Liver (tissue), 9 donors: Measurements from ENCODE around the gene ATP10A. TPM values are rescaled to one million over a fixed set of nuclear protein-coding genes. Genes with fewer than 3 reads are reported as not detected.

Source experiments
- DNase-seq: peaks from one replicate; pipeline ENCODE4 v3.0.0-alpha.2; 2017; ENCODE audit warnings: low spot score
- H3K27ac ChIP-seq, 2 donors: one replicate each; pipeline ENCODE4 v1.7.0; 2013; ENCODE audit warnings: inconsistent platforms in 2 of 2, low read length in 2 of 2, control low read depth in 1 of 2, low read depth in 1 of 2, mild to moderate bottlenecking in 1 of 2
- H3K27me3 ChIP-seq, 4 donors: one replicate each; pipeline versions ENCODE4 v1.6.1 to v1.7.0; 2013; ENCODE audit warnings: low read length in 3 of 4, inconsistent platforms in 1 of 4, mild to moderate bottlenecking in 1 of 4, moderate library complexity in 1 of 4; ENCODE audit not compliant: control insufficient read depth in 4 of 4, insufficient read depth in 4 of 4
- H3K36me3 ChIP-seq, 4 donors: one replicate each; pipeline versions ENCODE4 v1.6.1 to v1.7.0; 2013; ENCODE audit warnings: low read length in 3 of 4, mild to moderate bottlenecking in 3 of 4, low read depth in 1 of 4, moderate library complexity in 1 of 4; ENCODE audit not compliant: control insufficient read depth in 4 of 4, insufficient read depth in 3 of 4
- H3K4me1 ChIP-seq, 4 donors: one replicate each; pipeline versions ENCODE4 v1.6.1 to v1.7.0; 2013; ENCODE audit warnings: low read length in 3 of 4, mild to moderate bottlenecking in 3 of 4, moderate library complexity in 1 of 4; ENCODE audit not compliant: control insufficient read depth in 4 of 4, insufficient read depth in 4 of 4
- H3K4me3 ChIP-seq, 3 donors: one replicate each; pipeline versions ENCODE4 v1.6.1 to v1.7.0; 2013; ENCODE audit warnings: low read length in 3 of 3, control low read depth in 1 of 3, low read depth in 1 of 3, mild to moderate bottlenecking in 1 of 3
- H3K9ac ChIP-seq, 2 donors: one replicate each; pipeline ENCODE4 v1.7.0; 2013; ENCODE audit warnings: low read length in 2 of 2, mild to moderate bottlenecking in 2 of 2, moderate library complexity in 2 of 2, control low read depth in 1 of 2, low read depth in 1 of 2
- H3K9me3 ChIP-seq, 4 donors: one replicate each; pipeline versions ENCODE4 v1.6.1 to v1.7.0; 2013; ENCODE audit warnings: low read length in 3 of 4; ENCODE audit not compliant: control insufficient read depth in 4 of 4
- EGR1 ChIP-seq, 2 donors: IDR thresholded peaks; 2 replicates each; pipeline ENCODE4 v1.6.1; 2016 to 2018; ENCODE audit warnings: antibody characterized with exemption in 2 of 2, low read depth in 2 of 2
- FOXA1 ChIP-seq: IDR thresholded peaks from 2 replicates; pipeline ENCODE4 v1.6.1; 2016; ENCODE audit warnings: antibody characterized with exemption
- FOXA2 ChIP-seq: IDR thresholded peaks from 2 replicates; pipeline ENCODE4 v1.6.1; 2016; ENCODE audit warnings: antibody characterized with exemption
- GABPA ChIP-seq, 2 donors: IDR thresholded peaks in 1 of 2; conservative IDR thresholded peaks in 1 of 2; 2 replicates each; pipeline ENCODE4 v1.6.1; 2016; ENCODE audit warnings: antibody characterized with exemption in 2 of 2, mild to moderate bottlenecking in 1 of 2, moderate library complexity in 1 of 2
- HNF4A ChIP-seq, 2 donors: conservative IDR thresholded peaks; 2 replicates each; pipeline ENCODE4 v1.6.1; 2016; ENCODE audit warnings: antibody characterized with exemption in 2 of 2, mild to moderate bottlenecking in 2 of 2
- JUND ChIP-seq, 2 donors: IDR thresholded peaks; 2 replicates each; pipeline ENCODE4 v1.6.1; 2016; ENCODE audit warnings: antibody characterized with exemption in 2 of 2
- MAX ChIP-seq: IDR thresholded peaks from 2 replicates; pipeline ENCODE4 v1.6.1; 2016; ENCODE audit warnings: antibody characterized with exemption
- NR2F2 ChIP-seq: IDR thresholded peaks from 2 replicates; pipeline ENCODE4 v1.6.1; 2016; ENCODE audit warnings: antibody characterized with exemption
- RAD21 ChIP-seq, 2 donors: IDR thresholded peaks; 2 replicates each; pipeline ENCODE4 v1.6.1; 2016; ENCODE audit warnings: antibody characterized with exemption in 2 of 2, mild to moderate bottlenecking in 2 of 2
- REST ChIP-seq: IDR thresholded peaks from 2 replicates; pipeline ENCODE4 v1.6.1; 2016; ENCODE audit warnings: antibody characterized with exemption, mild to moderate bottlenecking
- SP1 ChIP-seq: IDR thresholded peaks from 2 replicates; pipeline ENCODE4 v1.6.1; 2018; ENCODE audit warnings: antibody characterized with exemption, mild to moderate bottlenecking
- TAF1 ChIP-seq: conservative IDR thresholded peaks from 2 replicates; pipeline ENCODE4 v1.6.1; 2016; ENCODE audit warnings: antibody characterized with exemption, mild to moderate bottlenecking
- YY1 ChIP-seq: IDR thresholded peaks from 2 replicates; pipeline ENCODE4 v1.6.1; 2016; ENCODE audit warnings: antibody characterized with exemption, mild to moderate bottlenecking
- ZBTB33 ChIP-seq: IDR thresholded peaks from 2 replicates; pipeline ENCODE4 v1.6.1; 2016; ENCODE audit warnings: antibody characterized with exemption
- polyA plus RNA-seq, 2 donors: library from polyadenylated mRNA; stranded (reverse) in 1 of 2; unstranded in 1 of 2; fragments of 200-250 nt in 1 of 2; fragments of >200 nt in 1 of 2; fragmentation: Nextera tagmentation in 1 of 2; extraction: Ambion mirVana in 1 of 2; gene quantifications; one replicate each; pipeline versions ENCODE4 v1.2.1 to v1.2.3, GENCODE V29; 2013 to 2015
- total RNA-seq, 2 donors: library from RNA; depleted of rRNA; stranded (reverse); fragments of >200 nt; gene quantifications; one replicate each; pipeline ENCODE4 v1.2.3, GENCODE V29; 2014
- TF ChIP-seq, protein P1 (sequence below): fragments of 150-350 bp; IDR thresholded peaks from 2 replicates; pipeline ENCODE4 v1.5.1; 2017; ENCODE audit warnings: improper control_type of control experiment, low read depth, low read length; ENCODE audit not compliant: missing input control
- TF ChIP-seq, protein P2 (sequence below): IDR thresholded peaks from 2 replicates; pipeline ENCODE4 v1.6.1; 2016; ENCODE audit warnings: antibody characterized with exemption
- donor health status: healthy.
- donor health status: healthy.
- donor health status: healthy.
- donor health status: healthy.
- donor health status: healthy.

Gene ATP10A
- total and polyA plus RNA-seq, 4 donors, result 0.22 to 1.8 (median 0.39) TPM

DNA sequence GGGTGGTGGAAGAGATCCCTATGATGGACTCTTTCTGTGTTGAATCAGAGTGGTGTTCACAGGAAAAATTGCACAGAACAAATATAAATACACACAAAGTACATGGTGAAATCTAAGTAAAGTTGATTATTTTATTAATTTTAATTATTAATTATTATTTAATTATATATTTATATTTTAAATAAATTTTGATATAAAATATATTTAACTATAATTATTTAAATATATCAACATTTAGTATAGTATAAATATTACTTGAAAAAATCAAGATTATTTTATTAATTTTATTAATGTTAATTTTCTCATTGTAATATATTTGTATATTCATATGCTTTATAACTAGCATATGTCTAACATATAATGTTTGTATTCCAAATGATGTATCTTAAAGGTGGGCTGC is 11.3 kb upstream of the ATP10A start (continued):
- TF ChIP-seq, protein P1, sequence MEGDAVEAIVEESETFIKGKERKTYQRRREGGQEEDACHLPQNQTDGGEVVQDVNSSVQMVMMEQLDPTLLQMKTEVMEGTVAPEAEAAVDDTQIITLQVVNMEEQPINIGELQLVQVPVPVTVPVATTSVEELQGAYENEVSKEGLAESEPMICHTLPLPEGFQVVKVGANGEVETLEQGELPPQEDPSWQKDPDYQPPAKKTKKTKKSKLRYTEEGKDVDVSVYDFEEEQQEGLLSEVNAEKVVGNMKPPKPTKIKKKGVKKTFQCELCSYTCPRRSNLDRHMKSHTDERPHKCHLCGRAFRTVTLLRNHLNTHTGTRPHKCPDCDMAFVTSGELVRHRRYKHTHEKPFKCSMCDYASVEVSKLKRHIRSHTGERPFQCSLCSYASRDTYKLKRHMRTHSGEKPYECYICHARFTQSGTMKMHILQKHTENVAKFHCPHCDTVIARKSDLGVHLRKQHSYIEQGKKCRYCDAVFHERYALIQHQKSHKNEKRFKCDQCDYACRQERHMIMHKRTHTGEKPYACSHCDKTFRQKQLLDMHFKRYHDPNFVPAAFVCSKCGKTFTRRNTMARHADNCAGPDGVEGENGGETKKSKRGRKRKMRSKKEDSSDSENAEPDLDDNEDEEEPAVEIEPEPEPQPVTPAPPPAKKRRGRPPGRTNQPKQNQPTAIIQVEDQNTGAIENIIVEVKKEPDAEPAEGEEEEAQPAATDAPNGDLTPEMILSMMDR, result no peak
- no peak for TF ChIP-seq MAX

DNA sequence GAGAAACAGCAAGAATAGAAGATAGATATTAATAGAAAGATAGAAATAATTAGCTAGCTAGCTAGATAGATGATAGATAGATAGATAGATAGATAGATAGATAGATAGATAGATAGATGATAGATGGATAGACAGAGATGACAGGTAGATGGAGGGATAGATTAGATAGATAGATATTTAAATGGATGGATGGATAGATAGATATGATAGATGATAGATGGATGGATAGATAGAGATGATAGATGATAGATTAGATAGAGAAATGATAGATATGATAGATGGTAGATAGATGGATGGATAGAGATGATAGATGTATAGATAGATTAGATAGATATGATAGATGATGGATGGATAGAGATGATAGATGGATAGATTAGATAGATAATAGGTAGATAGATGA is 8.3 kb upstream of the ATP10A start:
- TF ChIP-seq TAF1, result no peak
- no peak for TF ChIP-seq GABPA (IDR thresholded peaks at IDR 0.05 in 1 of 2, conservative IDR thresholded peaks at IDR 0.05 in 1 of 2)
- no peak for TF ChIP-seq MAX
- no peak for TF ChIP-seq RAD21 (IDR thresholded peaks at IDR 0.05)
- TF ChIP-seq, protein P2, sequence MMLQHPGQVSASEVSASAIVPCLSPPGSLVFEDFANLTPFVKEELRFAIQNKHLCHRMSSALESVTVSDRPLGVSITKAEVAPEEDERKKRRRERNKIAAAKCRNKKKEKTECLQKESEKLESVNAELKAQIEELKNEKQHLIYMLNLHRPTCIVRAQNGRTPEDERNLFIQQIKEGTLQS, result no peak
- no peak for TF ChIP-seq REST
- TF ChIP-seq, protein P1, result no peak
- TF ChIP-seq YY1, result no peak
- no peak for TF ChIP-seq FOXA1
- TF ChIP-seq ZBTB33, result no peak
- TF ChIP-seq FOXA2, result no peak
- no peak for TF ChIP-seq HNF4A (conservative IDR thresholded peaks at IDR 0.05)
- TF ChIP-seq SP1, result no peak
- no peak for TF ChIP-seq JUND (IDR thresholded peaks at IDR 0.05)
- no peak for TF ChIP-seq EGR1 (IDR thresholded peaks at IDR 0.05; ENCODE audit: low read depth in 2 of 2)
- no peak for TF ChIP-seq NR2F2
- no peak overlapping the region for H3K4me3 ChIP-seq
- H3K4me1 ChIP-seq, result no peaks in the 10 kb centered on the region
- H3K27me3 ChIP-seq, result no peaks in the 10 kb centered on the region
- DNase-seq, result no peak
- H3K9ac ChIP-seq, result no peak overlapping the region
- no peaks in the 10 kb centered on the region for H3K9me3 ChIP-seq
- no peaks in the 10 kb centered on the region for H3K36me3 ChIP-seq
- no peak overlapping the region for H3K27ac ChIP-seq
